SHP77 treated with DMSO at 0.1 percent for 48 hours (cell line): ENCODE data around the gene RMI2.

Source experiments
- DNase-seq: peaks from one replicate; lab custom pipeline; 2025; lab: John Stamatoyannopoulos, UW

Gene RMI2

DNA sequence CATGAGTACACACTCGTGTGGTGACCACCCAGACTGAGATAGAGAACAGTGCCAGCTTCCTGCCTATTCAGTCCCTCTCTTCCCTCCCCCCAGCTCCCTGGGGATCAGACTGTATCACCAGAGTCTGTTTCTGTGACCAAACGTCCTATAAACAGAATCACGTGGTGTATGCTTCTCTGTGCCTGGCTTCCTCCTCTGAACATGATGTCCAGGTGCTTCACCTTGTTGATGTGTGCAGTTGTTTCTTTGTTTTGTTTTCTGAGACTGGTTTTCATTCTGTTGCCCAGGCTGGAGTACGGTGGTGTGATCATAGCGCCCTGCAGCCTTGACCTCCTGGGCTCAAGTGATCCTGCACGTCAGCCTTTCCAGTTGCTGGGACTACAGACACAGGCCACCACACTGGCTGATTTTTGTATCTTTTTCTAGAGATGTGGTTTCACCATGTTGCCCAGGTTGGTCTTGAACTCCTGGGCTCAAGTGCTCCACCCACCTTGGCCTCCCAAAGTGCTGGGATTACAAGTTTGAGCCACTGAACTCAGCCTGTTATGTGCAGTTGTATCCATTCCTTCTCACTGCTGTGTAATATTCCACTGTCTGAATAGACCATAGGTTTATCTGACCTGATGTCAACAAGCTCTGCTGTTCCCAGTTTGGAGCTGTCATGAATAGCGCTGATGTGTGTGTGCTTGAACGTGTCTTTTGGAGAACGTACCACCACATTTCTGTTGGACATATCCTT, 35.2 kb upstream of the RMI2 start:
- no peak for DNase-seq

DNA sequence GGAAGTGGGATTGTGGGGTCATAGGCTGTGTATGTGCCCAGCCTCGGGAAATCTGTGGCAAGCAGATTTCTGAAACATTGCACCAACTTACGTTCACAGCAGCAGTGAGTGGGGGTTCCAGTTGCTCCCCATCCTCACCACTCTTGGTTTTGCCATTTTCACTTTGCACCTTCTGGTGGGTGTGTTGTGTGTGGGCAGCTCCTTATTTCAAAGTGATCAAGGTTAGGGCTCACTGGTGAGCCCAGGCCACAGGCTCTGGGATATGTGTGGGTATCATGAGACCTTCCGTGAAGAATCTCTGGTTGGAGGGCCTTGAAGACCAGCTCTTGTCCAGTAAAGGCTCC, 34.7 kb upstream of the RMI2 start:
- no peak for DNase-seq

DNA sequence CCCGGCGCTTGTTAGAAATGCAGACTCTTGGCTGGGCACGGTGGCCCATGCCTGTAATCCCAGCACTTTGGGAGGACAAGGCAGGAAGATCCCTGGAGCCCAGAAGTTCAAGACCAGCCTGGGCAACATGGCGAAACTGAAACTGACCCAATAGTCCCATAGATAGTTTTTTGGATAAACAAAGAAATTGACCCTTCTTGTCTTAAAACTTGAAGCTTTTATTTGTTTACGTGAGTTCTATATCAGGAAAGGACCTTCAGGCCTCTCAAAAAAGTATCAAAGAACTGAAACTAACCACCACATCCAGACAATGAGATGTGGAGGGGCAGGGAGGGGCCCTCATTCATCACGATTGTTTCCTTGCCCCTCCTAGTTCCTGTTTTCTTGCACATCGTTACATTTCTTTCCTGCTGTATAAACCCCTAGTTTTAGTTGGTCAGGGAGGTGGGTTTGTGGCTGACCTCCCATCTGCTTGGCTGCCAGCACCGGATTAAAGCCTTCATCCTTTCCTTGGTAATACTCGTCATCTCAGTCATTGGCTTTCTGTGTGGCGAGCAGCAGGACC, 34.2 kb upstream of the RMI2 start:
- DNase-seq = no peak

- no peak for DNase-seq
These were observed 32.4 kb upstream of the RMI2 start for GRCh38 chr16:11312718-11313492.

DNA sequence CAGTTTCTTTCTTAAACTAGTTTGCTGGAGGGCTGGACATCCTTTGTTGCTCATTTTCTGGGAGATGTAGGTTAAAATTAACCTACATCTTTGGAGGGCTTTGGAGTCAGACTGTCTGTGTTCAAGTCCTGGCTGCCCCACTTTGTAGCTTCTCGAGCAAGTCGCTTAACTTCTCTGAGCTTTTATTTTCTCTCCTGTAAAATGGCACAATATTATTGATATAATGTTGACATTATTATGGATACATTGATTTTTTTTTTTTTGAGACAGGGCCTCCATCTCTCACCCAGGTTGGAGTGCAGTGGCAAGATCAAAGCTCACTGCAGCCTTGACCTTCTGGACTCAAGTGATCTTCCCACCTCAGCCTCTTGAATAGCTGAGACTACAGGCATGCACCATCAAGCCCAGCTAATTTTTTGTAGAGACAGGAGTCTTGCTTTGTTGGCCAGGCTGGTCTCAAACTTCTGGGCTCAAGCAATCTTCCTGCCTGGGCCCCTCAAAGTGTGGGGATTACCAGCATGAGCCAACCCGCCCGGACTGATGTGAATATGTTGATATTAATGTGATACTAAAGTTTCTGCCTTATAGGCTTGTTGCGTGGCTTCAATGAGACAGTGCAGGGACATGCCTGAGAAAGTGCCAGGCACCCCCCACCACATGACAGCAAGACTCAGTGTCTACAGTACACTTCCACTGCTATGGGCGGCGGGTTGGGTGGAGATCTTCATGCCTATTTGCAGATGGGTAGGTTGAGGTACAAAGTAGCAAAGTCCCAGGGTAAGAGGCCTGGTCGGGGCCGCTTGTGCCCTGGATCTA, 31.6 kb upstream of the RMI2 start:
- no peak for DNase-seq

DNA sequence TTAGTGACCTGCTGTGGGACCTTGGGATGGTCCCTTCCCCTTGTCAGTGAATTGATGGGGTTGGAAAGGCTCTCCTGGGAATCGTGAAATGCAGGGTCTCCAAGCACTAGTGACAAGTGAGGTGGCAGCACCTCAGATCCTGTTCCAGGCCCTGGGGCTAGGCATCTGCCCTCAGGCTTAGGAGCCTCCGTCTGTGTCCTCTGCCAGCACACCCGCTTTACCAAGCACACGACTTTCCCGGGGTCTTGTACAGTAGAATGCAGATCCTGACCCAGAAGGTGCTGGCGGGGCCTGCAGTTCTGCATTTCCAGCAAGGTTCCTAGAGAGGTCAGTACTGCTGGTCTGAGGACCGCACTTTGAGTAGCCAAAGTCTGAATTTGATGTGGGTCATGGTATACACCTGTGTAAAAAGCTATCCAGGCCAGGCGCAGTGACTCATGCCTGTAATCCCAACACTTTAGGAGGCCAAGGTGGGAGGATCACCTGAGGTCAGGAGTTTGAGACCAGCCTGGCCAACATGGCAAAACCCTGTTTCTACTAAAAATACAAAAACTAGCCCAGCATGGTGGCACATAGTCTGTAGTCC, 30.9 kb upstream of the RMI2 start:
- DNase-seq = no peak

DNA sequence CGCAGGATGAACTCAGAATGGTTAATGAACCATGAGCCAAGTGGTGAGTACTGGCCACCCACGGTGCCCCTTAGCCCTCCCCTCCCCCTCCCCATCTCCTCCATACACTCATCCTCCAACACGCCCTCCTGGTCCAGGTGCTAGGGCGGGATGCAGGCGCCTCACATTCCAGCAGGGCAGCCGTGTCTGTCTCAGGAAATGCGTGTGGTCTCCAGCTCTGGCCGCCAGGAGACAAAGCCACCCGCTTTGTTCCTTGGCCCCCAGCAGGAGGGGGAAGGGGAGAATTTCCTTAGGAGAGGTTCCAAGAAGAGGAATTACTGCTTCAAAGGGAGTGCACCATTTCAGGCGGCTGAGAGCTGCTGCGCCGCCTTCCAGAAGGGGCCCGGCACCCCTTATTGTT, 29.7 kb upstream of the RMI2 start:
- no peak for DNase-seq

- DNase-seq = no peak
These were observed 28.8 kb upstream of the RMI2 start for GRCh38 chr16:11316331-11317015.

- no peak for DNase-seq
These were observed 26.4 kb upstream of the RMI2 start for GRCh38 chr16:11318817-11319216.

- no peak for DNase-seq
These were observed 25.6 kb upstream of the RMI2 start for GRCh38 chr16:11319529-11320146.

DNA sequence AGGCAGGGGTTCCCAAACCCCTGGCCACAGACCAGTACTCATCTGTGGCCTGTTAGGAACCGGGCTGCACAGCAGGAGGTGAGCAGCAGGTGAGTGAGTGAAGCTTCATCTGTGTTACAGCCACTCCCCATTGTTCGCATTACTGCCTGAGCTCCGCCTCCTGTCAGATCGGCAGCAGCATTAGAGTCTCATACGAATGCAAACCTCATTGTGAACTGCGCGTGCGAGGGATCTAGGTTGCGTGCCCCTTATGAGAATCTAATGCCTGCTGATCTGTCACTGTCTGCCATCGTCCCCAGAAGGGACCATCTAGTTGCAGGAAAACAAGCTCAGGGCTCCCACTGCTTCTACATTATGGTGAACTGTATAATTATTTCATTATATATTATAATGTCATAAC, 25.1 kb upstream of the RMI2 start:
- DNase-seq = no peak

DNA sequence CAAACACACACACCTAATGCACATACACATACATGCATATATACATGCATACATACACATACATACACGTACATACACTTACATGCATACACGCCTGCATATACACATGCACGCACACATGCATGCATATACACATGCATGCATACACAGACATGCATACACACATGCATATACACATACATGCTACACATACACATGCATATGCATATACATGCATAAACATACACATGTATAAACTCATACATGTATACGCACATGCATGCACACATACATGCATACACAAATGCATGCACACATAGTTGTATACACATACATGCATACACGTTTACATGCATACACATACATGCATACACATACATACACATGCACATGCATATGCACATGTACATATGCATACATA, 23.6 kb upstream of the RMI2 start:
- DNase-seq = no peak

- no peak for DNase-seq
These were observed 22.4 kb upstream of the RMI2 start for GRCh38 chr16:11322823-11323222.

DNA sequence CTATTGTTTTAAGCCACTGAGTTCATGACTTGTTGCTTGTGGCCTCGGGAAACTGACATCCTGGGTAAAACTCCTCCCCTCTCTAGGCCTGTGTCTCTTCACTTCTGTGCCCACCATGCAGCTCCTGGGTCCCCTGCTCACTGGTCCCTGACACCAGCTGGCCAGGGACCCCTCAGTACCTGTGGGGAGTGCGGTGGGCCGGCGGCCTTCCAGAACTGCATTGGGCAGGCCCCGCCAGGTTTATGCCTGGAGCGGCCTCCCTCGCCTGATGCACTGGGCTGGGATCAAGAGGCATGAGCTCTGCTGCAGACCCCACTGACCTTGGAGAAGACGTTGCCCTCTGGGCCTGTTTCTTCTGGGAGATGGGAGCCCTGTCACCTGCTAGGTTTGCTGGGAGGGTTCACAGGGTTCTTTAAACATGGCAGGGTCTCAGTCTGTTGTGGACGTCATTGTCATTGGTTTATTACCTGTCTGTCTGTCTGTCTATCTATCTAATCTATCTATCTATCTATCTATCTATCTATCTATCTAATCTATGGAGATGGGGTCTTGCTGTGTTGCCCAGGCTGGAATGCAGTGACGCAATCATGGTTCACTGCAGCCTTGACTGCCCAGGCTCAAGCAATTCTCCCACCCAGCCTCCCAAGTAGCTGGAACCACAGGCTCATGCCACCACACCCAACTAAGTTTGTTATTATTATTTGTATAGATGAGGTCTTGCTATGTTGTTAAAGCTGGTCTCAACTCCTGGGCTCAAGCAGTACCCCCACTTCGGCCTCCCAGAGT, 21.5 kb upstream of the RMI2 start:
- DNase-seq = no peak

GRCh38 chr16:11325404-11326083, 19.7 kb upstream of the RMI2 start:
- DNase-seq = no peak

- DNase-seq = no peak
These were observed 19.0 kb upstream of the RMI2 start for GRCh38 chr16:11326084-11326736.

GRCh38 chr16:11326737-11327276, 18.5 kb upstream of the RMI2 start:
- no peak for DNase-seq

- no peak for DNase-seq
These were observed 17.7 kb upstream of the RMI2 start for GRCh38 chr16:11327277-11328171.
